OCI-LY3 (cell line): ENCODE data around the gene CSTPP1.

Experiments used
- H2AFZ ChIP-seq: fragments of 200-600, 300-600 bp; shearing (Covaris generic); 2 replicates; pipeline ENCODE4 v1.6.0; 2014; ENCODE audit warnings: antibody characterized with exemption, low read depth, low read length
- H3K27ac ChIP-seq: fragments of 200-600, 300-600 bp; sonication (generic); 2 replicates; pipeline ENCODE4 v1.5.1; 2014; ENCODE audit warnings: mild to moderate bottlenecking, low read length, moderate library complexity, mixed read lengths
- H3K27me3 ChIP-seq: fragments of 200-600, 300-600 bp; sonication (generic); 2 replicates; pipeline ENCODE4 v1.6.1; 2014; ENCODE audit warnings: low read depth, low read length, mixed read lengths
- H3K36me3 ChIP-seq: fragments of 200-600, 300-600 bp; sonication (generic); replicated peaks from 2 replicates; pipeline ENCODE3; 2014; ENCODE audit warnings: low read depth, low read length, mixed read lengths
- H3K4me1 ChIP-seq: fragments of 300-600, 200-600 bp; sonication (generic); 2 replicates; pipeline ENCODE4 v1.6.1; 2014; ENCODE audit warnings: low read length, mixed read lengths
- H3K4me2 ChIP-seq: fragments of 200-600, 300-600 bp; sonication (generic); 2 replicates; pipeline ENCODE4 v1.6.1; 2014; ENCODE audit warnings: low read length, mixed read lengths
- H3K4me3 ChIP-seq: fragments of 300-600, 200-600 bp; sonication (generic); 2 replicates; pipeline ENCODE4 v1.5.1; 2014; ENCODE audit warnings: antibody characterized with exemption, mild to moderate bottlenecking, low read length, moderate library complexity
- H3K79me2 ChIP-seq: fragments of 300-600, 200-600 bp; shearing (Covaris generic); 2 replicates; pipeline ENCODE4 v1.6.1; 2014; ENCODE audit warnings: mild to moderate bottlenecking, low read length, mixed read lengths
- H3K9ac ChIP-seq: fragments of 300-600, 200-600 bp; shearing (Covaris generic); 2 replicates; pipeline ENCODE4 v1.6.0; 2014; ENCODE audit warnings: mild to moderate bottlenecking, low read length, moderate library complexity
- H3K9me3 ChIP-seq: fragments of 200-600, 300-600 bp; shearing (Covaris generic); 2 replicates; pipeline ENCODE4 v1.6.1; 2014; ENCODE audit warnings: low read length, mixed read lengths; ENCODE audit not compliant: insufficient read depth
- H4K20me1 ChIP-seq: fragments of 200-600, 300-600 bp; sonication (generic); 2 replicates; pipeline ENCODE4 v1.6.1; 2016; ENCODE audit warnings: low read length, mixed read lengths; ENCODE audit not compliant: insufficient read depth
- EZH2phosphoT487 ChIP-seq: fragments of 200-600 bp; shearing (Covaris generic); IDR thresholded peaks from 2 replicates; pipeline ENCODE4 v1.6.1; 2018; ENCODE audit warnings: antibody characterized with exemption, mixed run types, low read depth
- TF ChIP-seq, protein P1 (sequence below): fragments of 200-600, 300-600 bp; sonication (generic); IDR thresholded peaks from 2 replicates; pipeline ENCODE4 v1.5.1; 2014; ENCODE audit warnings: antibody characterized with exemption, low read length, low read depth

CSTPP1 gene

DNA sequence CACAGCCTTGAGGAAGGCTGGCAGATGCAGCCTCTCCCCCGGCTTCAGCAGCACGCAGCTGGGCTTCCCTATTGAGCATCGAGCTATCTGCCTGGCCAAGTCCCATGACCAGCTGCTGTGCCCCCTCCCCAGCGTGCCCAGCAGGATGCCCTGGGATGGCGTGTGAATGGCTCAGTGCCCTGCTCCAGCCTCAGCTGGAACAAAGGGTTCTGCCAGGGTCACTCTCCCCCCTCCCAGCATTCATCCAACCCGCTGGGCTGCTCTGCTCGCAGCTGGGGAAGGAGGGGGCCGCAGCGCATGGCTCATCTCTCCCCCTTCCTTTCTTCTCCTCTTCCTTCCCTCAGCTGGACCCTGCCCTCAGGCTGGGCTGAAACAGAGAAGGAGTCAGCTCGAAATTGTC lies 32.7 kb upstream of the CSTPP1 start:
- no peak overlapping the region for H3K4me3 ChIP-seq
- TF ChIP-seq EZH2phosphoT487, result no peak
- TF ChIP-seq, protein P1, sequence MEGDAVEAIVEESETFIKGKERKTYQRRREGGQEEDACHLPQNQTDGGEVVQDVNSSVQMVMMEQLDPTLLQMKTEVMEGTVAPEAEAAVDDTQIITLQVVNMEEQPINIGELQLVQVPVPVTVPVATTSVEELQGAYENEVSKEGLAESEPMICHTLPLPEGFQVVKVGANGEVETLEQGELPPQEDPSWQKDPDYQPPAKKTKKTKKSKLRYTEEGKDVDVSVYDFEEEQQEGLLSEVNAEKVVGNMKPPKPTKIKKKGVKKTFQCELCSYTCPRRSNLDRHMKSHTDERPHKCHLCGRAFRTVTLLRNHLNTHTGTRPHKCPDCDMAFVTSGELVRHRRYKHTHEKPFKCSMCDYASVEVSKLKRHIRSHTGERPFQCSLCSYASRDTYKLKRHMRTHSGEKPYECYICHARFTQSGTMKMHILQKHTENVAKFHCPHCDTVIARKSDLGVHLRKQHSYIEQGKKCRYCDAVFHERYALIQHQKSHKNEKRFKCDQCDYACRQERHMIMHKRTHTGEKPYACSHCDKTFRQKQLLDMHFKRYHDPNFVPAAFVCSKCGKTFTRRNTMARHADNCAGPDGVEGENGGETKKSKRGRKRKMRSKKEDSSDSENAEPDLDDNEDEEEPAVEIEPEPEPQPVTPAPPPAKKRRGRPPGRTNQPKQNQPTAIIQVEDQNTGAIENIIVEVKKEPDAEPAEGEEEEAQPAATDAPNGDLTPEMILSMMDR, result no peak

DNA sequence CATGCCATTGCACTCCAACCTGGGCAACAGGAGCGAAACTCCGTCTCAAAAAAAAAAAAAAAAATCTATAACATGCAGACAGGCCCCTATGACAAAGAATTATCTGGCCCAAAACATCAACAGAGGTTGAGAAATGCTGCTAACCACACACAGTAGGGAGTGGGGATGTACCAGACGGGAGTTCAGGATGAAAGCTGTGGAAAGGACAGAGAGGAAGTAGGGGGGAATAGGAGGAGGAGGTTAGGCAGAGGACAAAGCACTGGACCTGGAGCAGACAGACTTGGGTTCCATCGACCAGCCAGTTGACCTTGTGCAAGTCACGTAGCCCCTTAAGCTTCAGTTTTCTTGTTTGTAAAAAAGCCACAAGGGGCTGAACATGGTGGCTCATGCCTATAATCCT lies 30.8 kb upstream of the CSTPP1 start:
- no peak overlapping the region for H3K4me3 ChIP-seq
- H3K9me3 ChIP-seq, result no peaks in the 10 kb centered on the region
- H3K4me2 ChIP-seq, result no peak overlapping the region
- H2AFZ ChIP-seq, result no peak overlapping the region
- H4K20me1 ChIP-seq, result no peaks in the 10 kb centered on the region
- H3K27me3 ChIP-seq, result no peaks in the 10 kb centered on the region
- no peak overlapping the region for H3K9ac ChIP-seq
- H3K27ac ChIP-seq, result no peak overlapping the region
- TF ChIP-seq, protein P1, result no peak
- no peak for TF ChIP-seq EZH2phosphoT487
- H3K36me3 ChIP-seq, result no peaks in the 10 kb centered on the region
- no peaks in the 10 kb centered on the region for H3K4me1 ChIP-seq
- H3K79me2 ChIP-seq, result no peaks in the 10 kb centered on the region

More for the DNA sequence above, 32.7 kb upstream of the CSTPP1 start:
- Histone ChIP-seq H3K79me2 (no peaks in the 10 kb centered on the region), H3K9me3 (no peaks in the 10 kb centered on the region), H4K20me1 (no peaks in the 10 kb centered on the region), H3K4me2 (no peak overlapping the region), H3K4me1 (no peaks in the 10 kb centered on the region), H3K9ac (no peak overlapping the region), H3K36me3 (no peaks in the 10 kb centered on the region), H2AFZ (no peak overlapping the region), H3K27ac (no peak overlapping the region), H3K27me3 (no peaks in the 10 kb centered on the region)

DNA sequence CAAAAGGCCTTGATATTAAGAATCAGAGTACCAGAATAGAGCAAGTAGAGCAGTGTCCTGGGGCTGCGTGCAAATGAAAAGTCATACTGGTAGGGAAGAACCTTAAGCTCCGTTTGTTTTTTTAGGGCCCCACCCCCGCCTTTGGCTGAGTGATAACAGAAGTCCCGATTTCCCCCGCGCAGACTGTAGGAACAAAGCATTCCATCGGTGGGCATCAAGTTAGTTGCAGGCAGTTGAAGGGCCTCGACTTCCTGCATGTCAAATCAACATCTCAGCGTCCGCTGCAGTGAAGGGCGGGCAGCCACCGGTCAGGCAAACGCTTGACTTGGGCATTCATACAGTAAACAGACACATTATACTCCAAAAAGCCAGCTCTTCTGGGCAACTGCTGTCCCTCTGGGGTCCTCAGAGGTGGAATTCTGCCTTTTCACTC lies 29.9 kb upstream of the CSTPP1 start:
- no peaks in the 10 kb centered on the region for H3K36me3 ChIP-seq
- no peak overlapping the region for H3K27ac ChIP-seq
- H3K9ac ChIP-seq, result no peak overlapping the region
- H3K79me2 ChIP-seq, result no peaks in the 10 kb centered on the region
- TF ChIP-seq EZH2phosphoT487, result no peak
- TF ChIP-seq, protein P1, result no peak
- H3K27me3 ChIP-seq, result no peaks in the 10 kb centered on the region
- no peak overlapping the region for H3K4me3 ChIP-seq
- H3K9me3 ChIP-seq, result no peaks in the 10 kb centered on the region
- no peak overlapping the region for H2AFZ ChIP-seq
- no peak overlapping the region for H3K4me2 ChIP-seq
- H3K4me1 ChIP-seq, result no peaks in the 10 kb centered on the region
- H4K20me1 ChIP-seq, result no peaks in the 10 kb centered on the region

DNA sequence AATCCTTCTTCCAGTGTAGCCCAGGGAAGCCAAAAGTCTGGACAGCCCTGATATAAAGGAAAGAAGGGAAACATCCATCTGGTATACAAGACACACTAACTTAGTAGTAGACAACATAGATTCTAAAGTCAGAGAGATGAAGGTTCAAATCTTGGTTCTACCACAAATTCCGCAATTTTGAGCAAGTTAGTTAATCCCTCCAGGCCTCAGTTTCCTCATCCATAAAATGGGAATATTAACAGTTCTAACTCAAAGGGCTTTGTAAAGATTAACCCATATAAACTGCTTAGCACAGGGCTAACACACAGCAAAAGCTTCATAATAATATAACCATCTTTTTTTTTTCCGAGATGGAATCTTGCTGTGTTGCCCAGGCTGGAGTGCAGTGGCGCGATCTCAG lies 29.0 kb upstream of the CSTPP1 start:
- no peak overlapping the region for H2AFZ ChIP-seq
- H4K20me1 ChIP-seq, result no peaks in the 10 kb centered on the region
- H3K9ac ChIP-seq, result no peak overlapping the region
- H3K4me1 ChIP-seq, result no peaks in the 10 kb centered on the region
- no peak for TF ChIP-seq EZH2phosphoT487
- TF ChIP-seq, protein P1, result no peak
- no peaks in the 10 kb centered on the region for H3K9me3 ChIP-seq
- no peak overlapping the region for H3K4me3 ChIP-seq
- H3K4me2 ChIP-seq, result no peak overlapping the region
- H3K27me3 ChIP-seq, result no peaks in the 10 kb centered on the region
- H3K36me3 ChIP-seq, result no peaks in the 10 kb centered on the region
- H3K27ac ChIP-seq, result no peak overlapping the region
- no peaks in the 10 kb centered on the region for H3K79me2 ChIP-seq
